SHP77 (cell line): ENCODE measurements around the gene TIGD7.
"Not testable (repeated sequence)": the region's sequence is repeated elsewhere in the genome, so short reads cannot be mapped to it uniquely, and the experiment has no call there.

ENCODE experiments used
- DNase-seq, 2 experiments: peaks; one replicate each; lab custom pipeline; 2025; lab: John Stamatoyannopoulos, UW

The TIGD7 gene

GRCh38 chr16:3282103-3282729 is 23.0 kb downstream of the TIGD7 start:
- peak; percentile 58 to 77 for DNase-seq

- no peak for DNase-seq
These were observed 23.9 kb downstream of the TIGD7 start for GRCh38 chr16:3281222-3281820.

GRCh38 chr16:3276679-3277078 is 28.6 kb downstream of the TIGD7 start:
- no peak for DNase-seq

GRCh38 chr16:3274947-3275346 is 30.3 kb downstream of the TIGD7 start:
- DNase-seq: no peak

GRCh38 chr16:3274490-3274889 is 30.7 kb downstream of the TIGD7 start:
- no peak for DNase-seq

- DNase-seq: not testable (repeated sequence)
These were observed 33.9 kb downstream of the TIGD7 start for GRCh38 chr16:3271281-3271680.

- not testable (repeated sequence) for DNase-seq
These were observed 34.5 kb downstream of the TIGD7 start for GRCh38 chr16:3270718-3271117.

GRCh38 chr16:3268294-3268693 is 36.9 kb downstream of the TIGD7 start:
- DNase-seq: no peak

GRCh38 chr16:3266873-3267537 is 38.2 kb downstream of the TIGD7 start:
- peak; percentile 13 to 42 for DNase-seq

GRCh38 chr16:3264137-3265036 is 40.8 kb downstream of the TIGD7 start:
- DNase-seq: peak; percentile 97 to 98

GRCh38 chr16:3262517-3262916 is 42.7 kb downstream of the TIGD7 start:
- DNase-seq: no peak

- DNase-seq: no peak
These were observed 45.4 kb downstream of the TIGD7 start for GRCh38 chr16:3259836-3260235.

- DNase-seq: no peak
These were observed 48.3 kb downstream of the TIGD7 start for GRCh38 chr16:3256866-3257465.

GRCh38 chr16:3256146-3256865 is 48.9 kb downstream of the TIGD7 start, which contains the start of gene MEFV:
TSS of gene MEFV (minus strand) at chr16:3256633. CDS start at chr16:3256587, 46 bp downstream.
- no peak for DNase-seq

- DNase-seq: no peak
These were observed 50.9 kb downstream of the TIGD7 start for GRCh38 chr16:3254309-3254708.

GRCh38 chr16:3252967-3253366 is 52.3 kb downstream of the TIGD7 start:
- DNase-seq: no peak

GRCh38 chr16:3249451-3249850 is 55.8 kb downstream of the TIGD7 start:
- no peak for DNase-seq

- DNase-seq: no peak
These were observed 56.2 kb downstream of the TIGD7 start for GRCh38 chr16:3249020-3249419.
